IPS-18a (cell line): Measurements from ENCODE around the gene KIF2C.
"Not testable (repeated sequence)": the region's sequence is repeated elsewhere in the genome, so short reads cannot be mapped to it uniquely, and the experiment has no call there.

Experiments used
- H3K27ac ChIP-seq: one replicate; pipeline ENCODE4 v1.5.1; 2013; ENCODE audit warnings: low read length
- H3K27me3 ChIP-seq: one replicate; pipeline ENCODE4 v1.6.1; 2013; ENCODE audit warnings: mild to moderate bottlenecking, low read length; ENCODE audit not compliant: control insufficient read depth, insufficient read depth
- H3K36me3 ChIP-seq: one replicate; pipeline ENCODE4 v1.6.1; 2013; ENCODE audit warnings: low read depth, low read length; ENCODE audit not compliant: control insufficient read depth
- H3K4me1 ChIP-seq: one replicate; pipeline ENCODE4 v1.6.1; 2013; ENCODE audit warnings: low read depth, low read length; ENCODE audit not compliant: control insufficient read depth
- H3K4me3 ChIP-seq: one replicate; pipeline ENCODE4 v1.5.1; 2013; ENCODE audit warnings: low read length
- H3K9ac ChIP-seq: one replicate; pipeline ENCODE4 v1.6.1; 2013; ENCODE audit warnings: mild to moderate bottlenecking, low read length, moderate library complexity
- H3K9me3 ChIP-seq: one replicate; pipeline ENCODE4 v1.6.1; 2013; ENCODE audit warnings: low read depth, low read length; ENCODE audit not compliant: control insufficient read depth

Gene KIF2C

GRCh38 chr1:44738953-44739306, 707 bp upstream of the KIF2C start:
- H3K27ac ChIP-seq, H3K27me3 ChIP-seq, H3K4me1 ChIP-seq, H3K9me3 ChIP-seq: not testable (repeated sequence)
- H3K4me3 ChIP-seq, result peak overlapping the region; percentile 98
- peaks cover 19% of the 10 kb centered on the region for H3K36me3 ChIP-seq
- H3K9ac ChIP-seq, result peak overlapping the region; percentile 74

- Histone ChIP-seq H3K4me3 (peak overlapping the region; percentile 98), H3K27ac (peak overlapping the region; percentile 60), H3K4me1 (no peaks in the 10 kb centered on the region), H3K27me3 (no peaks in the 10 kb centered on the region), H3K9me3 (no peaks in the 10 kb centered on the region), H3K36me3 (peaks cover 26% of the 10 kb centered on the region), H3K9ac (peak overlapping the region; percentile 74)
These were observed 561 bp downstream of the KIF2C start for GRCh38 chr1:44740179-44740617.

GRCh38 chr1:44743211-44743610, 3.6 kb downstream of the KIF2C start:
- Histone ChIP-seq H3K9ac (no peak overlapping the region), H3K4me1 (no peaks in the 10 kb centered on the region), H3K4me3 (no peak overlapping the region), H3K36me3 (peaks cover 47% of the 10 kb centered on the region), H3K27me3 (no peaks in the 10 kb centered on the region), H3K9me3 (no peaks in the 10 kb centered on the region), H3K27ac (no peak overlapping the region)

GRCh38 chr1:44747878-44748277, 8.2 kb downstream of the KIF2C start:
- H3K36me3 ChIP-seq, result peaks cover 72% of the 10 kb centered on the region
- no peak overlapping the region for H3K27ac ChIP-seq
- H3K9me3 ChIP-seq, result no peaks in the 10 kb centered on the region
- H3K9ac ChIP-seq, result no peak overlapping the region
- no peaks in the 10 kb centered on the region for H3K27me3 ChIP-seq
- H3K4me3 ChIP-seq, result no peak overlapping the region
- H3K4me1 ChIP-seq, result no peaks in the 10 kb centered on the region

- Histone ChIP-seq H3K9me3 (no peaks in the 10 kb centered on the region), H3K4me1 (no peaks in the 10 kb centered on the region), H3K9ac (no peak overlapping the region), H3K27ac (no peak overlapping the region), H3K36me3 (peaks cover 93% of the 10 kb centered on the region), H3K27me3 (no peaks in the 10 kb centered on the region), H3K4me3 (no peak overlapping the region)
These were observed 17.8 kb downstream of the KIF2C start for GRCh38 chr1:44757420-44757819.

GRCh38 chr1:44759077-44759476, 19.4 kb downstream of the KIF2C start:
- Histone ChIP-seq H3K27ac (no peak overlapping the region), H3K4me1 (no peaks in the 10 kb centered on the region), H3K27me3 (no peaks in the 10 kb centered on the region), H3K36me3 (peaks cover 92% of the 10 kb centered on the region), H3K9me3 (no peaks in the 10 kb centered on the region), H3K9ac (no peak overlapping the region), H3K4me3 (no peak overlapping the region)

- H3K27me3 ChIP-seq, result no peaks in the 10 kb centered on the region
- peaks cover 80% of the 10 kb centered on the region for H3K36me3 ChIP-seq
These were observed 21.2 kb downstream of the KIF2C start for GRCh38 chr1:44760876-44761275.

GRCh38 chr1:44766421-44766820, 26.8 kb downstream of the KIF2C start:
- not testable (repeated sequence) for H3K4me3 ChIP-seq, H3K9me3 ChIP-seq, H3K27ac ChIP-seq, H3K27me3 ChIP-seq, H3K4me1 ChIP-seq, H3K9ac ChIP-seq
- peaks cover 49% of the 10 kb centered on the region for H3K36me3 ChIP-seq

More at GRCh38 chr1:44760876-44761275, 21.2 kb downstream of the KIF2C start:
- H3K4me1 ChIP-seq, result no peaks in the 10 kb centered on the region
- no peak overlapping the region for H3K9ac ChIP-seq
- H3K9me3 ChIP-seq, result no peaks in the 10 kb centered on the region
- H3K27ac ChIP-seq, result no peak overlapping the region
- no peak overlapping the region for H3K4me3 ChIP-seq

GRCh38 chr1:44775078-44775929, 35.7 kb downstream of the KIF2C start, which contains the start of gene RPS8:
Gene RPS8 (plus strand): TSS chr1:44775540. CDS start chr1:44775597, 57 bp downstream.
- Histone ChIP-seq H3K9ac (peak within 1 kb of the TSS; percentile 98), H3K4me1 (peaks cover 3% of the 10 kb centered on the region), H3K9me3 (no peaks in the 10 kb centered on the region), H3K36me3 (peaks cover 36% of the 10 kb centered on the region), H3K27ac (peak within 1 kb of the TSS; percentile 85), H3K27me3 (no peaks in the 10 kb centered on the region), H3K4me3 (peak within 1 kb of the TSS; percentile 98)

GRCh38 chr1:44775930-44776729, 36.5 kb downstream of the KIF2C start:
- peak overlapping the region; percentile 72 for H3K27ac ChIP-seq
- H3K9ac ChIP-seq, result peak overlapping the region; percentile 98
- no peaks in the 10 kb centered on the region for H3K9me3 ChIP-seq
- H3K4me3 ChIP-seq, result peak overlapping the region; percentile 98
- peaks cover 3% of the 10 kb centered on the region for H3K4me1 ChIP-seq
- H3K36me3 ChIP-seq, result peaks cover 36% of the 10 kb centered on the region
- H3K27me3 ChIP-seq, result no peaks in the 10 kb centered on the region

- Histone ChIP-seq H3K36me3 (peaks cover 36% of the 10 kb centered on the region), H3K4me3 (peak overlapping the region; percentile 98), H3K4me1 (peaks cover 3% of the 10 kb centered on the region), H3K9me3 (no peaks in the 10 kb centered on the region), H3K27me3 (no peaks in the 10 kb centered on the region), H3K27ac (no peak overlapping the region), H3K9ac (peak overlapping the region; percentile 98)
These were observed 37.1 kb downstream of the KIF2C start for GRCh38 chr1:44776730-44777068.
